NCI-H2171 treated with DMSO at 0.1 percent for 48 hours (cell line): ENCODE data around the gene MMD.
"Not testable (repeated sequence)": the region's sequence is repeated elsewhere in the genome, so short reads cannot be mapped to it uniquely, and the experiment has no call there.

Experiments
- DNase-seq: peaks from one replicate; lab custom pipeline; 2025; lab: John Stamatoyannopoulos, UW

Gene MMD, protein sequence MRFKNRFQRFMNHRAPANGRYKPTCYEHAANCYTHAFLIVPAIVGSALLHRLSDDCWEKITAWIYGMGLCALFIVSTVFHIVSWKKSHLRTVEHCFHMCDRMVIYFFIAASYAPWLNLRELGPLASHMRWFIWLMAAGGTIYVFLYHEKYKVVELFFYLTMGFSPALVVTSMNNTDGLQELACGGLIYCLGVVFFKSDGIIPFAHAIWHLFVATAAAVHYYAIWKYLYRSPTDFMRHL

GRCh38 chr17:55421179-55421934, at the start of gene MMD:
TSS of gene MMD (minus strand) at chr17:55421835. CDS start at chr17:55421695, 140 bp downstream.
- peak; percentile 51 for DNase-seq

- DNase-seq, result no peak
Observed at GRCh38 chr17:55466671-55467070, 45.0 kb upstream of the MMD start.

GRCh38 chr17:55465771-55466170, 44.1 kb upstream of the MMD start:
- not testable (repeated sequence) for DNase-seq

GRCh38 chr17:55463600-55463999, 42.0 kb upstream of the MMD start:
- no peak for DNase-seq

GRCh38 chr17:55462711-55463110, 41.1 kb upstream of the MMD start:
- no peak for DNase-seq

DNA sequence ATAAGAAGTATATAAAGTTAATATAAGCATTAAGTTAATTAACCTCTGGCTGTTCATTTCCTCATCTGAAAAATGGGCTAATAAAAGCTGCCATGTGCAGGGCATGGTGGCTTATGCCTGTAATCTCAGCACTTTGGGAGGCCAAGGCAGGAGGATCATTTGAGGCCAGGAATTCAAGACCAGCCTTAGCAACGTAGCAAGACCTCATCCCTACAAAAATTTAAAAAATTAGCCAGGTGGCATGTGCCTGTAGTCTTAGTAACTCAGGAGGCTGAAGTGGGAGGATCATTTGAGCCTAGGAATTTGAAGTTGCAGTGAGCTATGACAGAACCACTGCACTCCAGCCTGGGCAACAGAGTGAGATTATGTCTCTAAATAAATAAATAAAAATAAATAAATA, 40.6 kb upstream of the MMD start:
- DNase-seq, result no peak

- DNase-seq, result no peak
Observed at GRCh38 chr17:55458978-55459377, 37.3 kb upstream of the MMD start.

- DNase-seq, result no peak
Observed at GRCh38 chr17:55458287-55458900, 36.8 kb upstream of the MMD start.

GRCh38 chr17:55456307-55457240, 34.9 kb upstream of the MMD start:
- no peak for DNase-seq

- DNase-seq, result no peak
Observed at GRCh38 chr17:55454906-55455474, 33.4 kb upstream of the MMD start.

DNA sequence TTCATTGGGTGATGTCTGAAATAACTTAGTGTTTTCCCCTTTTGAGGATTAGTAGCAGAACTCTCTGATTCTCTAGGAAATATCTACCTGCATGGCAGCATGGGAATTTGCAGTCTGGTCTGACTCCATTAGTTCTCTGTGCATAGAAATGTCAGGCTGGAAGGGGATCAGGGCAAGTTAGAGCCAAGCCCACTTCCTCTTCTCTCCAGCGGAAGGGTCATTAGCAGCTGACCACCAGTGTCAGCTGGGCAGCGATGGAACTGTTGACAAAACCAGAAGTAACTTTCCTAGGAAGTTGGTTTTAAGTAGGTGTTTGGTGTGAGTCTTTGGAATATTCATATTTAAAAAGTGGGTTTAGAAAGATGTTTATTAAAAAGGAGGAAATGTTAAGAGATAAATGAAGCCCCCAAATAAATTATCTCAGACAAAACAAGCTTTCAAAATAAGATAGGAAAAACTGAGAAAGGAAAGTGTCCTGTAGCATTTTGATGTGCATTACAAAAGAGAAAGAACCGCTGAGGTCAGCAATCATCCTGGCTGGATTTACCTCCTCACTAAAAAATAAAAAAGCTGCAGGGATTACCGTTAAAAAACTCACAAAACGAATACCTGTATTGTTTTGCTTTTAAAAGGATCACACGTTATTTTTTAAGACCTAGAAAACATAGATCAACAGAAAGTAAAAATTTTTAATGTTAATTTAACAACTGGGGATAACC, 32.4 kb upstream of the MMD start:
- no peak for DNase-seq

GRCh38 chr17:55452139-55452790, 30.6 kb upstream of the MMD start:
- DNase-seq, result no peak

GRCh38 chr17:55451758-55452138, 30.1 kb upstream of the MMD start:
- no peak for DNase-seq

DNA sequence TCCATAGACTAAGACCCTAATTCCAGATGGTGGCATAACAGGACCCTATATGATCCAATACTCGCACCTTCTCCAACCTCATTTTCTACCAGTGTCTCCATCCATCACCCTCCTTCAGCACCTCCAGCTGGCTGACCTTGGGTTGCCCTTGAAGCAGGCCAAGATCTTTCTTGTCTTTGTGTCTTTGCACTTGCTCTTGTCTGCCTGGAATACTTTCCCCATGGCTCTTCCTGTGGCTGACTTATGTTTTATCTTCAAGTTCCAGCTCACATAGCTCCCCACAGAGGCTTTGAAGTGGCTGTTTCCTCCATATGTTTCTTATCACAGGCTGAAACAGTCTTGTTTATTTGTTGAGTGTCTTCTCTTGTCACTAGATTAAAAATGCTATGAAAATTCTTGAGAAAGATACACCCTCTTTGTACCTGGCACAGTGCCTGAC, 29.6 kb upstream of the MMD start:
- DNase-seq, result no peak

- DNase-seq, result no peak
Observed at GRCh38 chr17:55450232-55450825, 28.7 kb upstream of the MMD start.

- peak; percentile 14 for DNase-seq
Observed at GRCh38 chr17:55448681-55449080, 27.0 kb upstream of the MMD start.

DNA sequence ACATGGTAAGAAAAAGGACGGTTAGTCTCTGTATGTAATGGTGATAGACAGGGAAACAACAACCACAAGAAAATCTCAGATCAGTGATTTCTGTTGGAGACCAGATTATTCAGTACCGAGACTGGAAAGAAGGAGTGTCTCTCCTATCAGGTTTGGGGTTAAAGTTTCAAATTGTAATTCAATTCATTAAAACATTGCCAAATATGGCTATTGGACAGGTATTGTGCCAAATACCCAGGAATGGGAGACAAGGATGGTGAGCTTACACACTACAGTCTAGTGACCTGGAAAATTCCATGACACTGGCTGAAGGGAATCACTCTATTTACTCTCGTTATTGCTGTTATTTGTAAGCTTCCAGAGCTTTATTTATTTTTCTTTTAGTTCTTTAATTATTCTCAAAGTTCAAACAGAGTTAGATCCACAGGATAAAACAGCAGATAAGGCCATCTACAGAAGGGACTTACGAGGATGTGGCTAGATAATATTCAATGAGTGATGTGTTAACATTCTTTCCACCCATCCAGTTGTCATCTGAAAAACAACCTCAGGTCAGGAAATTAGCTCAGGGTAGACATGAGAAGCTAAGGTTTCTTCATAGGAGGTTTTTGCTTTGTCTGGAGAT, 25.1 kb upstream of the MMD start:
- no peak for DNase-seq

- not testable (repeated sequence) for DNase-seq
Observed at GRCh38 chr17:55446004-55446403, 24.4 kb upstream of the MMD start.
